ENCODE results near the gene NOP9.

- TF ChIP-seq CTCF (IDR thresholded peaks at IDR 0.05) (no peak), POLR2A (IDR thresholded peaks at IDR 0.05) (no peak)
These were observed 7.5 kb downstream of the NOP9 start for GRCh38 chr14:24307156-24307574.

Measured in suprapubic skin (tissue), 3 donors.